Muscle layer of duodenum (tissue), 2 donors: ENCODE measurements around the gene SNAPC2.

Source experiments
- H3K27ac ChIP-seq: one replicate; pipeline ENCODE4 v1.7.0; 2013; ENCODE audit warnings: mild to moderate bottlenecking, low read length
- H3K27me3 ChIP-seq: one replicate; pipeline ENCODE4 v1.7.0; 2013; ENCODE audit warnings: low read depth, mild to moderate bottlenecking, control low read depth, low read length
- H3K36me3 ChIP-seq, 2 donors: one replicate each; pipeline ENCODE4 v1.7.0; 2013; ENCODE audit warnings: low read length in 2 of 2, control low read depth in 1 of 2, mild to moderate bottlenecking in 1 of 2; ENCODE audit not compliant: insufficient read depth in 2 of 2, control insufficient read depth in 1 of 2
- H3K4me1 ChIP-seq, 2 donors: one replicate each; pipeline ENCODE4 v1.7.0; 2013; ENCODE audit warnings: low read length in 2 of 2, mild to moderate bottlenecking in 2 of 2, control low read depth in 1 of 2, moderate library complexity in 1 of 2; ENCODE audit not compliant: insufficient read depth in 2 of 2, control insufficient read depth in 1 of 2
- H3K4me3 ChIP-seq, 2 donors: one replicate each; pipeline ENCODE4 v1.7.0; 2013; ENCODE audit warnings: low read length in 2 of 2, low read depth in 1 of 2, mild to moderate bottlenecking in 1 of 2
- H3K9me3 ChIP-seq, 2 donors: one replicate each; pipeline ENCODE4 v1.7.0; 2013; ENCODE audit warnings: low read length in 2 of 2, control low read depth in 1 of 2, mild to moderate bottlenecking in 1 of 2; ENCODE audit not compliant: control insufficient read depth in 1 of 2
- donor health status: healthy.

SNAPC2 gene

GRCh38 chr19:7932276-7932929, 12.3 kb downstream of the SNAPC2 start:
- no peaks in the 10 kb centered on the region for H3K27me3 ChIP-seq
- H3K4me3 ChIP-seq = no peak overlapping the region
- no peak overlapping the region for H3K27ac ChIP-seq
- peaks cover 0 to 39% of the 10 kb centered on the region in 2 donors for H3K4me1 ChIP-seq
- peaks cover 19 to 58% of the 10 kb centered on the region in 2 donors for H3K36me3 ChIP-seq
- H3K9me3 ChIP-seq = no peaks in the 10 kb centered on the region

- H3K4me1 ChIP-seq = peaks cover 0 to 34% of the 10 kb centered on the region in 2 donors
- no peaks in the 10 kb centered on the region for H3K9me3 ChIP-seq
- H3K27me3 ChIP-seq = no peaks in the 10 kb centered on the region
- H3K27ac ChIP-seq = no peak overlapping the region
- H3K36me3 ChIP-seq = peaks cover 20 to 63% of the 10 kb centered on the region in 2 donors
- H3K4me3 ChIP-seq = no peak overlapping the region
These were observed 12.8 kb downstream of the SNAPC2 start for GRCh38 chr19:7932930-7933300.

GRCh38 chr19:7933411-7933810, 13.3 kb downstream of the SNAPC2 start:
- Histone ChIP-seq H3K36me3 (peaks cover 20 to 65% of the 10 kb centered on the region in 2 donors), H3K4me1 (peaks cover 0 to 29% of the 10 kb centered on the region in 2 donors)

GRCh38 chr19:7933828-7934725, 13.9 kb downstream of the SNAPC2 start:
- no peaks in the 10 kb centered on the region for H3K9me3 ChIP-seq
- no peaks in the 10 kb centered on the region for H3K27me3 ChIP-seq
- peaks cover 0 to 24% of the 10 kb centered on the region in 2 donors for H3K4me1 ChIP-seq
- H3K4me3 ChIP-seq = no peak overlapping the region
- H3K27ac ChIP-seq = no peak overlapping the region
- peaks cover 24 to 65% of the 10 kb centered on the region in 2 donors for H3K36me3 ChIP-seq

More at GRCh38 chr19:7933411-7933810, 13.3 kb downstream of the SNAPC2 start:
- H3K4me3 ChIP-seq = no peak overlapping the region
- H3K27me3 ChIP-seq = no peaks in the 10 kb centered on the region
- H3K27ac ChIP-seq = no peak overlapping the region
- H3K9me3 ChIP-seq = no peaks in the 10 kb centered on the region

- Histone ChIP-seq H3K36me3 (peaks cover 24 to 66% of the 10 kb centered on the region in 2 donors), H3K27me3 (no peaks in the 10 kb centered on the region), H3K27ac (no peak overlapping the region), H3K9me3 (no peaks in the 10 kb centered on the region), H3K4me3 (no peak overlapping the region), H3K4me1 (peaks cover 0 to 17% of the 10 kb centered on the region in 2 donors)
These were observed 14.6 kb downstream of the SNAPC2 start for GRCh38 chr19:7934766-7935165.

- no peaks in the 10 kb centered on the region for H3K9me3 ChIP-seq
- H3K27me3 ChIP-seq = no peaks in the 10 kb centered on the region
- peaks cover 0 to 29% of the 10 kb centered on the region in 2 donors for H3K4me1 ChIP-seq
- peaks cover 18 to 33% of the 10 kb centered on the region in 2 donors for H3K36me3 ChIP-seq
- no peak overlapping the region for H3K4me3 ChIP-seq
- no peak overlapping the region for H3K27ac ChIP-seq
These were observed 20.7 kb downstream of the SNAPC2 start for GRCh38 chr19:7940841-7941240.

GRCh38 chr19:7941895-7942596, 21.9 kb downstream of the SNAPC2 start:
- Histone ChIP-seq H3K27ac (no peak overlapping the region), H3K36me3 (peaks cover 18 to 25% of the 10 kb centered on the region in 2 donors), H3K4me1 (peaks cover 0 to 29% of the 10 kb centered on the region in 2 donors), H3K4me3 (peak overlapping the region; percentile 7 to 95), H3K9me3 (no peaks in the 10 kb centered on the region), H3K27me3 (no peaks in the 10 kb centered on the region)

GRCh38 chr19:7942981-7943443, 22.9 kb downstream of the SNAPC2 start:
- peaks cover 0 to 29% of the 10 kb centered on the region in 2 donors for H3K4me1 ChIP-seq
- peaks cover 14 to 16% of the 10 kb centered on the region in 2 donors for H3K36me3 ChIP-seq
- peak overlapping the region; percentile 85 to 95 for H3K4me3 ChIP-seq
- peak overlapping the region; percentile 95 for H3K27ac ChIP-seq
- no peaks in the 10 kb centered on the region for H3K9me3 ChIP-seq
- H3K27me3 ChIP-seq = no peaks in the 10 kb centered on the region

GRCh38 chr19:7943444-7944176, 23.5 kb downstream of the SNAPC2 start, which contains the start of gene TIMM44:
Gene TIMM44 (minus strand): TSS chr19:7943666. CDS start chr19:7943651, 15 bp downstream.
- H3K4me1 ChIP-seq = peaks cover 0 to 29% of the 10 kb centered on the region in 2 donors
- no peaks in the 10 kb centered on the region for H3K9me3 ChIP-seq
- H3K27me3 ChIP-seq = no peaks in the 10 kb centered on the region
- peaks cover 14 to 15% of the 10 kb centered on the region in 2 donors for H3K36me3 ChIP-seq
- H3K4me3 ChIP-seq = peak within 1 kb of the TSS; percentile 85 to 95
- H3K27ac ChIP-seq = peak within 1 kb of the TSS; percentile 95

GRCh38 chr19:7944177-7944761, 24.1 kb downstream of the SNAPC2 start:
- peaks cover 10 to 15% of the 10 kb centered on the region in 2 donors for H3K36me3 ChIP-seq
- no peaks in the 10 kb centered on the region for H3K27me3 ChIP-seq
- no peaks in the 10 kb centered on the region for H3K9me3 ChIP-seq
- peak overlapping the region; percentile 85 to 95 for H3K4me3 ChIP-seq
- peak overlapping the region; percentile 66 for H3K27ac ChIP-seq
- peaks cover 0 to 29% of the 10 kb centered on the region in 2 donors for H3K4me1 ChIP-seq
